Mammary epithelial cell (primary cell): ENCODE measurements around the gene COX14.

Experiments used
- CTCF ChIP-seq, 2 donors: IDR thresholded peaks in 1 of 2; conservative IDR thresholded peaks in 1 of 2; 2 replicates each; pipeline ENCODE4 v1.5.1; 2011 to 2012; ENCODE audit warnings: inconsistent platforms in 2 of 2, low read length in 2 of 2, mild to moderate bottlenecking in 2 of 2, control low read depth in 1 of 2, low read depth in 1 of 2; ENCODE audit not compliant: insufficient read depth in 1 of 2; ENCODE audit errors: extremely low read depth in 1 of 2
- EZH2 ChIP-seq: IDR thresholded peaks from 2 replicates; pipeline ENCODE4 v1.6.1; 2012; ENCODE audit warnings: low read length, inconsistent platforms, borderline replicate concordance

GRCh38 chr12:50090391-50090790 lies 21.6 kb upstream of the COX14 start:
- TF ChIP-seq CTCF (conservative IDR thresholded peaks at IDR 0.05 in 1 of 2, IDR thresholded peaks at IDR 0.05 in 1 of 2; ENCODE audit: extremely low read depth in 1 of 2, insufficient read depth in 1 of 2, low read depth in 1 of 2, low read length in 2 of 2) (no peak), EZH2 (no peak)
